Cortex of kidney (tissue), 1 donor: ENCODE data around the gene CA5A.
"Not testable (repeated sequence)": the region's sequence is repeated elsewhere in the genome, so short reads cannot be mapped to it uniquely, and the experiment has no call there.

ENCODE experiments used
- DNase-seq: peaks from one replicate; lab custom pipeline; 2025; lab: John Stamatoyannopoulos, UW

The CA5A gene

GRCh38 chr16:87865902-87866555 lies 70.3 kb downstream of the CA5A start:
- DNase-seq: not testable (repeated sequence)

DNA sequence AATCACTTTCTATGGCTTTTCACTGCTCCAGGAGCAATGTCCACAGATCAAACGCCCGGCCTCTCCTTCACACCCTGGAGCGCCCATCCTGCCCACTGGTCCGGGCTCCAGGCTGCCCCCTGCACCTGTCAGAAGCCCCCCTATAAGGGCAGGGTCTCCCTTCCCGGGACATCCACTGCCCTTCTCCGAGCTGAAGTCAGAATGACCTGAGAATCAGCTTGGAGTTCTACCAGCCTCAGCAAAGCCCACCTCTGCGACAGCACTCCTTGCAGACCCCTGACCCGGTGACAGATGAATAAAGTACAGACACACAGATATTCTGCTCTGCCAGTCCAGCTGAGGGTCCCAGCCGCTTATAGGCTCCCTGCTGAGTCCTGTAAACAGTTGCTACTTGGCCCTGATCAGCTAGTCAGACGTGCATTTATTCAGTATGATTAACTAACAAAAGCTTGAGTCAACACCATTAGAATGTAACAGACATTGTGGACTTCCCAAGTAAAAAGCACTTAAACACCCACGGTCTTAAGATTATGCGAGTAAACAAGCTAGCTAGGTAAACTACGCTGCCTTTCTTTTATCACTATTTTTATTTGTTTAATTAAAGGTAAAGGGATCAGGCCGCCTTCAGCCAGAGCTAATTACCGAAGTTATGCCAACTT lies 71.9 kb downstream of the CA5A start:
- DNase-seq: no peak

DNA sequence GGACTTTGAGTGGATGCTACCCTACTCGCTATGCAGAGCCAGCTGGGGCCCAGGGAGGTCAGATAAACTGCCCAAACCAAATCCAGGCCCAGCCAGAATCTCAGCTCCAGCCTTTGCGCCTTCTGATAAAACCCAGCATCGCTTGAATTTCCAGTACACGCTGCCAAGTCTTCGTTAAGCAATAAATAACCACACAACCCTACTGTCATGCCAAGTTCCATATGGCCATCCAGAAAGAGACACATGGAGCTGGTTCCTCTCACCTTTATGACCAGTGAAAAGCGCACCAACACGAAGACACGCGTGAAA lies 73.0 kb downstream of the CA5A start:
- DNase-seq: not testable (repeated sequence)

GRCh38 chr16:87862597-87863326 lies 73.6 kb downstream of the CA5A start:
- DNase-seq: not testable (repeated sequence)

DNA sequence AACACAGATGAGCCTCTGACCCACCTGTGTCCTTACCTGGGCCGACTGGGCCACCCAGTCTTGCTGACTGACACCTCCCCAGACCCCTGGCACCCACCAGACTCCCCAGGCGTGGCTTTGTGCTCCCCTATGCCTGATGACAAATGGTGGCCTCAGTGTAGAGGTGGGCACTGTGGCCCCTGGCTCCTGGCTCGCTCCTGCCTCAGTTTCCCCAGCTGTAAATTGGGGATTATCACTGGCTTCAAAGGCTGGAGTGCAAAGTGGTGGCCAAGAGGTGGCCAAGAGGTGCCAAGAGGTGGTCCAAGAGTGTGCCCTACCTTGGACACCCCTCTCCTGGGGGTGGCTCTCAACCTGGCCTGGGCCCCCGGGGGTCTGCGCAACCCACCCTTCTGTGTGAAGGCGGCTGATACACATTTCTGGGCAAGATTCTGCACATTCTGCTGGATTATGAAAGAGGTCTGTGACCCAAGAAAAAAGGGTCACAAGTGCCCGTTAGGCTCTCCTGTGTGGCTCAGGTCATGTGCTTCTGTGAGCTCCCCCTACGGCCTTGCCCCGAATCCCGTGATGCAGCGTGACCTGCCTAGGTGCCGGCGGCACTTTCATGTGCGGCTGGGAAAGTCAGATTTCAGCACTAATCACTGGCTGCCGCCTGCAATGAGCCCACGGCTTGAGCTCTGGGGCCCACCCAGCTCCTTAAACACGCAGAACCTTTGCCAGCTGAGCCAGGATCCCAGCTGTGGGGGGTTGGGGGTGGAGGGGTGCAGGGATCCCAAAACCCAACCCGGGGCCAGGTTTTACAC lies 74.8 kb downstream of the CA5A start:
- DNase-seq: not testable (repeated sequence)

DNA sequence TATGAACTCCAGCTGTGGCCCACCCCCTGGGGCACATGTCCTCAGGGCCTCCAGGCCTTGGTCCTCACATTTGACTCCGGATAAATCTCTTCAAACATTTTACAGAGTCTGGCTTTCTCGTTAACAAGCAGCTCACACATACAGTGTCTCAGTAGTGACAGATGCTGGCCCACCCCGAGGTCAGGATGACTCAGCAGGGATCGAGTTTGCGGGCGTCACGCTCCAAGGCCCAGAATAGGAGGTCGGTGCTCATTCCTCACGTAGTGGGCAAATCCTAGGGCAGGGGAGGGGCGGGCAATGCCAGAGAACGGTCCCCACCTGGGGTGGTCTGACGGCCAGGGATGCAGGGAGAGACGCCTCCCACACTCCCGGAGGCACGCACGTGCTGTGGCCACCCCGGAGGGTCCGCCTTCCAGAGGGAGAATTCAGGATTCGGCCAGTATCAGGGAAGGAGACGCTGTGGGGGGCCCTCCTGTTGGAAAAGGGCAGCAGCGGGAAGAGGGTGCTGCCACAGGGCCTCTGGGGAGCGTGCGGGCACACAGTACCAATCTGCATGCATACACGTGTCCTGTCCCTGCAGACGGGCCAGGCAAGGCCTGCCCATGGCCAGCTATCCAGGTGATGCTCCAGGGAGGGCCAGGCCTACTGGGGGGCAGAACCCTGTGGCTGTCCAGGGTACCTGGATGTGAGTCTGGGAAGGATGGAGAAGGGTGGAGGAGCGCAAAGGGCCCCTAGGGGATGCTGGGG lies 75.6 kb downstream of the CA5A start:
- no peak for DNase-seq

DNA sequence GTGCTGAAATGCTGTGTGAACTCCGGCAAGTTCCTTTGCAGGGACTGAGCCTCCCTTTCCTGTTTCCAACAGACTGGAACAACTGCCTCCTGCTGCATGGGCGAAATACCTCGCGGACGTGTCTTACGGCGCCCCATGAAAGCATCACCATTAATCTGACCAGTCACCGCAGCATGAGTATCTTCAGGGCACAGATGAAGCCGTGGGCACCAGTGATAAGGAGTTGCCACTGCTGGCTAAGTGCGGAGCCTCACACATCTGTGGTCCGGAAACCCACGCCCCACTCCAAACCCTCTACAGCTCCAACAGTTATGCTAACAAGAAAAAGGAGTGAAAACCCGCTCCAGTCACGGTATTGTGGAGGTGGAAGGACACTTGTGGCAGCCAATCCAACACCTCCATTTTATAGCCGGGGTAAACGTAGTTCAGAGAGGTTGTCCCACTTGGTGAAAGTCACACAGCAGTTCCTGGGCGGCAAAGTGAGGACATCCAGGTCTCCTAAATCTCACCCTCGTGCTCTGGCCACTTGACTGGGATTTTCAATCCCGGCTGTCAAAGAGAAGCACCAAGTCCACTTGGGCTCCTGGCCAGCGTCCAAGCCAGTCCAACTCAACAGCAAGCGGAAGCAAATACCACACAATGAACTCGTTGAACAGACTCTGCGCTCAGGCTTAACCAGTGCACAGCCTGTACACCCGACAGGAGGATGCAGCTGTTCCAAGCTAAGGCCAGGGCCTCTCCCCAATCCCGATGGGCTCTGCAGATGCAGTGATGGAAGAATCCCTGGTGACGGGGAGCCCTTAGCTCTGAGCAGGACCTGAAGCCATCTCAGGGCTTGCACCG lies 78.0 kb downstream of the CA5A start:
- not testable (repeated sequence) for DNase-seq

DNA sequence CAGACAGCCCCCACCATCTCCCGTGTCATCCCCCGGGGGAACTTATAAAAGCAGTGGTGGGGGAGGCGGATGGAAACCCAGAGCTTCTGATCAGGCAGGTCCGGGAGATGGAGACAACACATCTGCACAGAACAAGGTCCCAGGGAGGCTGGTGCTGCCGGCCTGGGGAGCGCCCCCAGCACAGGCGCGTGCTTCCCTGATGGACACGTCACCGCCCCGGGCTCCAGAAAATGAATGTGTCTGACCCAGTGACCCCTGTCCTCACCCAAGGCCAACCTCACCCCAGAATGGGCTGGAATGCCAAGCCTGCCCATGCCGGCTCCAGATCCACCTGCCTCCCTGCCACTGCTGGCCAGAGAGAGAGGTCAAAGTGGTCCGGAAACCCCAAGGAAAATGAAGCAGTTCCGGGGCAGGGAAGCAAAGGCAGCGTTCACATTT lies 79.5 kb downstream of the CA5A start:
- DNase-seq: no peak

GRCh38 chr16:87855852-87856715 lies 80.2 kb downstream of the CA5A start:
- DNase-seq: no peak

DNA sequence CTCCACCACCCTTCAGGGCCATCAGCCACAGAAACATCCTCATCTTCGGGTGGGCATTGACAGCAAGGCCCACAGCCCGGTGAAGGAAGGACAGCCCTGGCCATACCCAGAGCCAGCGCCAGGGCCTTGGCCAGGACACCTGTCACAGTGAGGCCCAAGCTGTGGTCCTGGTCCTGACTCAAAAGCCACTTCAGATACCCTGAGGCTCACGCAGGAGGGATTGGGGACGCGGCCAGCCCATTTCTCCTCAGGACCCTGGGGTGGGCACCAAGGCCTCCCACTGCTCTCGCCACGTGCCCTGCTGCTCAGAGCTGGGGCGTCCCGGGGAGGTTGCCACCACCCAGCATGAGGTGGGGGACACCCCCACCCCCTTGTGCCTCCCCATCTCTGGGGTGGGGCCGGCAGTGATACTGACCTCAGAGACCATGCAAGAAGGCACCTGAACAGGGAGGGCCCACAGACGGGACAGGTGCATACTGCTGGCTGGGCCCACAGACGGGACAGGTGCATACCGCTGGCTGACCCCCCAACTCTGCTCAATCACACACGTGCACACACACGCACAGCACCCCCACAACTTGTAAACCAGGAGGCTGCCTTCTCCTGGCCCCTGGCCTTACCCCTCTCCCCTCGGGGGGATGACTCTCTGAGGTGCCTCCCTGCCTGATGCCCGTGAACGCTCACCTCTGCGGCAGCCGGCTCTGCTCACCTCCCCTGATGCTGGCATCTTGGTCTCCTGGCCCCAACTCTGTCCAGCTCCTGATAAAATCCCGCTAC lies 81.2 kb downstream of the CA5A start:
- DNase-seq: no peak

GRCh38 chr16:87854053-87854906 lies 82.0 kb downstream of the CA5A start:
- no peak for DNase-seq

DNA sequence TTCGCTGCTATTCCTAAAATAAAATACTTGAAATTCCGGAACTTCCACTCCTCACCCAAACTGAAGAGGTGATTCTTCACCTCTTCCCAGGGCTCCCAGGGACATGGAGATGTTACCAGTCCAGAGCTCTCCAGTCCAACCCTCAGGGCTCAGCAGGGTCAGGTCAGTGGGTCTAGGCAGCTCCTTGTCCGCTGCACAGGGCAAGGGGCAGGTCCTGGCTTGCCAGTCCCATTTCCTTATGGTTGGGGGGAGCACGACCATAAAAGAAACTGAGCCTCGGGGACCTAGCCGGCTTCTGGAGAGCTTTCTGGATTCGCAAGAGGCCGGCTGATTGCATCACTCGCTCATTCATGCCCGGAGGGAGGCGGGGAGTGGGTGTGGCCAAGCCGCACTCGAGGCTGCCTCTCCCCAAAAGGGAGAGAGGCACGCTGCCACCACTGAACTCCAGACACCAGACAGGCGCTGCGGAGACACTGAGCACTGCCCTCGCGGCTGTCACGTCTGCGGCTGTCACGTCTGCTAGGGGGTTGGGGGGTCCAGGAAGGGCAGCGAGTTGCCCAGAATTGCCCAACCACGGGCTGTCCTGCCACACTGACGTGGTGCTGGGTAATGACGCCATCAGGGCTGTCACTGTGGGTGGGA lies 82.8 kb downstream of the CA5A start:
- DNase-seq: no peak

GRCh38 chr16:87851601-87852000 lies 84.7 kb downstream of the CA5A start:
- no peak for DNase-seq

GRCh38 chr16:87851141-87851587 lies 85.2 kb downstream of the CA5A start:
- DNase-seq: no peak

DNA sequence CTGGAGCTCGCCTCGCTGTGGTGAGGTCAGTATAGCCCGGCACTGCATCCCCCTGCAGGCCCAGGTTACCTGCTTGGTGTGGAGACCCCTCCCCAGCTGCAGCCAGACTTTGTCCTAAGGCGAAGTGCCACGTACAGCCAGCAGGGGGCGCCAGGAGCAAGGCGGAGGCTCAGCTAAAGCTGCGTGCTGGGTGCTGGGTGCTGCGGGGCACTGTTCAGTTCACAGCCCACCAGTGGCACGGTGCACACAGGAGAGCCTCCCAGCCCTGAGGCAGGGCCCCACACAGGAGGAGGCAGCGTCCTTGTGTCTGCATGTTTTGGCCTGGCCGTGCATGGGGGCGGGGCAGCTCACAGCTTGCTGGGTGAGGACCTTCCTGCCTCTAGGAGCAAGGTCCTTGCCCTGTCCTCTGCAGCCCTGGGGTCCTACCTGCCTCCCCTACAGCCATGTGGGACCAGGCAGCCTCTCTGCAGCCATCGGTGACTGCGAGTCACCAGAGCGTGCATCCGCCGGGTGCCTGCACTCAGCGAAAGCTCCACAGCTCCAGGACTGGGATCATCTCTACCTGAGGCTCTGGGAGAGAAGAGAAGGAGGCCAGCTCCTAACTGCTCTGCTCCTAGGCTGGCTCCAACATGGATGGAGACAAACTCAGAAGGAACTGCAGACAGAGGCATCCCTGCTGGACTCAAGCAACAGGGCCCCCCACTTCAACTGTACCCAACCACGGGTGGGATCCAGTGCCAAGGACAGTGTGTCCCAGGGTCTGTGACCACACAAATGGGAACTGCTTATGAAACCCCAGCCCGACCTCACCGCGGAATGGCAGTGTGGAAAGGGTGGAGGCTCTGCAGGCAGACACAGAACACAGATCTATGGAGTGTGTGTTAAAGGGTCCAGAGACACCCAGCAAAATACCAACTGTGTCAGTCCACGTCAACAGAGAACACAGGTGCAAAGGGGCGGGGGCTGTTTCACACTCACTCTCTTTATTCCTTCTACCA lies 86.0 kb downstream of the CA5A start:
- DNase-seq: no peak

DNA sequence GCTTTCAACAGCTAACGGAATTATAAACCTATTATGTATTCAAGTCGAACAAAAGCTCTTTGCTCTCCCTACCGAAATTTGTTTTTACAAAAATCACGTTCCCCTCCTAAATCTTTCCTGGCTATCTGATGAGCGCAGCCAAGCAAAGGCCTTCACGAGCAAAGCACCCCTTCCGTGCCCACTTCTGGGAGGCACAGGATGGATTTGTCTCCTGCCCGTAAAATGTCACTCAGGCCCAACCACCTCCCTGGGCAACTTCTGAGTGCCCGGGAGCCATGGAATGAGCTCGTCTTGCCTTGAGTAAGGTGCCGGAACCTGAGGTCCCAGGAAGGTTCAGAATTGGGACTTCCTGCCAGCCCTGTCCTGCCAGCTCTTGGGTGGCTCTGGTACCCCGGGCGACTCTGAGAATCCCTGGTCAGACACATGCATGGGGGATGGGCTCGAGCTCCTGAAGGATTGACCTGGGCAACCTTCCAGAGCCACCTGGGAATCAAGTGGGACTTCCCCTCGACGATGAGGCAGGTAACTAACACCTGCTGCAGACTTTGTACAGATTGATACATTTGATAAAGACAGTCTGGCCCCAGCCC lies 86.8 kb downstream of the CA5A start:
- no peak for DNase-seq
